K562 (cell line): ENCODE measurements around the gene RBM26. TPM values are rescaled to one million over a fixed set of nuclear protein-coding genes. Genes with fewer than 3 reads are reported as not detected.

Experiments used
- ATAC-seq: fragments of 200-7000 bp; cut with Tn5 transposase; 3 replicates; pipeline ENCODE4 v1.9.1; 2020; ENCODE audit warnings: moderate library complexity
- BruUV-seq: library from RNA; stranded (reverse); fragments of 400-500 nt; replicated peaks from 2 replicates; lab custom pipeline; 2021; lab: Mats Ljungman, UMichigan
- CTCF ChIA-PET: fragments of 300-600 bp; formaldehyde crosslinking; extraction: SDS; loops from one replicate; lab custom pipeline; 2021; ENCODE audit warnings: low intra/inter-chr PET ratio; lab: Yijun Ruan, JAX
- POLR2A ChIA-PET: fragments of 300-600, 350-650 bp; sonication (Branson Sonifier 250); formaldehyde crosslinking; extraction: SDS; loops from one replicate; lab custom pipeline; 2021; ENCODE audit warnings: antibody characterized with exemption, inconsistent platforms; lab: Yijun Ruan, JAX
- DNase-seq, 4 experiments: peaks; one replicate each; pipeline versions ENCODE4 v3.0.0 to v3.0.0-alpha.2; 2011 to 2018; ENCODE audit warnings: low spot score in 3 of 4, mixed read lengths in 3 of 4; ENCODE audit errors: extremely low read depth in 1 of 4
- FAIRE-seq: peaks from 2 replicates; lab custom pipeline; 2011; peaks lifted over from hg19 to GRCh38; lab: Jason Lieb, UNC
- H2AFZ ChIP-seq: 2 replicates; pipeline ENCODE4 v1.6.0; 2011; ENCODE audit warnings: low read depth, low read length, control low read depth, inconsistent platforms
- H3K27ac ChIP-seq: fragments of 200-600 bp; 3 replicates; pipeline ENCODE4 v1.8.0; 2011; ENCODE audit warnings: low read depth, mild to moderate bottlenecking, control low read depth, inconsistent platforms, low read length, moderate library complexity, mixed read lengths; ENCODE audit errors: extremely low read depth
- H3K27me3 ChIP-seq, 2 experiments: fragments of 300-600 bp in 1 of 2; 2 replicates in 1 of 2; 3 replicates in 1 of 2; pipeline versions ENCODE4 v1.6.0 to v1.8.0; 2011; ENCODE audit warnings: inconsistent platforms in 2 of 2, low read length in 2 of 2, mild to moderate bottlenecking in 1 of 2, mixed read lengths in 1 of 2, moderate library complexity in 1 of 2; ENCODE audit not compliant: control insufficient read depth in 2 of 2, insufficient read depth in 2 of 2
- H3K36me3 ChIP-seq: fragments of 300-600 bp; 3 replicates; pipeline ENCODE4 v1.8.0; 2011; ENCODE audit warnings: mild to moderate bottlenecking, low read length, inconsistent platforms; ENCODE audit not compliant: control insufficient read depth, insufficient read depth
- H3K4me1 ChIP-seq, 2 experiments: fragments of 200-600 bp in 1 of 2; replicated peaks in 1 of 2; 2 replicates in 1 of 2; 3 replicates in 1 of 2; pipeline versions ENCODE4 v1.5.1 to v1.8.0; 2011; ENCODE audit warnings: inconsistent platforms in 2 of 2, low read length in 2 of 2, mild to moderate bottlenecking in 1 of 2, mixed read lengths in 1 of 2, moderate library complexity in 1 of 2; ENCODE audit not compliant: control insufficient read depth in 2 of 2, insufficient read depth in 2 of 2
- H3K4me2 ChIP-seq: 2 replicates; pipeline ENCODE4 v1.6.1; 2011; ENCODE audit warnings: low read length, control low read depth, inconsistent platforms, mixed read lengths; ENCODE audit not compliant: insufficient read depth
- H3K4me3 ChIP-seq: fragments of 200-600 bp; sonication (generic), shearing (Covaris generic); 2 replicates; pipeline ENCODE4 v1.5.1; 2016; ENCODE audit warnings: control low read depth, inconsistent platforms
- H3K79me2 ChIP-seq: fragments of 200-600 bp; 3 replicates; pipeline ENCODE4 v1.8.0; 2011; ENCODE audit warnings: low read length, inconsistent platforms; ENCODE audit not compliant: control insufficient read depth, insufficient read depth
- H3K9ac ChIP-seq, 2 experiments: 2 replicates each; pipeline versions ENCODE4 v1.6.0 to v1.6.1; 2011; ENCODE audit warnings: low read depth in 2 of 2, low read length in 2 of 2, control low read depth in 1 of 2, inconsistent platforms in 1 of 2, mild to moderate bottlenecking in 1 of 2, mixed read lengths in 1 of 2; ENCODE audit not compliant: insufficient read depth in 1 of 2
- H3K9me1 ChIP-seq: one replicate; pipeline ENCODE4 v1.6.0; 2011; ENCODE audit warnings: inconsistent platforms, mild to moderate bottlenecking, low read length, moderate library complexity; ENCODE audit not compliant: control insufficient read depth, insufficient read depth
- H3K9me3 ChIP-seq: replicated peaks from 2 replicates; pipeline ENCODE4 v1.5.1; 2011; ENCODE audit warnings: low read depth, low read length, inconsistent platforms; ENCODE audit not compliant: control insufficient read depth, insufficient read depth
- H4K20me1 ChIP-seq: replicated peaks from 2 replicates; pipeline ENCODE4 v1.6.1; 2011; ENCODE audit warnings: low read length, inconsistent platforms, mixed read lengths; ENCODE audit not compliant: control insufficient read depth, insufficient read depth
- C11orf30 ChIP-seq: fragments of 450-650 bp; IDR thresholded peaks from 2 replicates; pipeline ENCODE4 v1.6.1; 2016; ENCODE audit warnings: low read depth, mild to moderate bottlenecking
- HDGF ChIP-seq: fragments of 450-650 bp; IDR thresholded peaks from 2 replicates; pipeline ENCODE4 v1.6.1; 2016
- ILF3 ChIP-seq: fragments of 450-650 bp; IDR thresholded peaks from 2 replicates; pipeline ENCODE4 v1.6.1; 2018; ENCODE audit warnings: antibody characterized with exemption, mild to moderate bottlenecking, moderate library complexity, borderline replicate concordance
- KAT8 ChIP-seq: fragments of 450-650 bp; IDR thresholded peaks from 2 replicates; pipeline ENCODE4 v1.6.1; 2016; ENCODE audit warnings: low read depth, mild to moderate bottlenecking
- MAFF ChIP-seq: IDR thresholded peaks from 2 replicates; pipeline ENCODE4 v1.6.1; 2012; ENCODE audit warnings: low read length, improper control_type of control experiment
- NCOR1 ChIP-seq: fragments of 450-650 bp; IDR thresholded peaks from 2 replicates; pipeline ENCODE4 v1.6.1; 2016; ENCODE audit warnings: mild to moderate bottlenecking, moderate library complexity
- NFE2 ChIP-seq: IDR thresholded peaks from 2 replicates; pipeline ENCODE4 v1.6.1; 2014; ENCODE audit warnings: antibody characterized with exemption, low read depth
- NFIC ChIP-seq: fragments of 450-650 bp; IDR thresholded peaks from 2 replicates; pipeline ENCODE4 v1.6.1; 2017; ENCODE audit warnings: mild to moderate bottlenecking, inconsistent platforms
- PTRF ChIP-seq: fragments of 450-650 bp; IDR thresholded peaks from 2 replicates; pipeline ENCODE4 v1.6.1; 2016; ENCODE audit warnings: mild to moderate bottlenecking, missing genetic modification characterization, missing compliant biosample characterization
- SMAD4 ChIP-seq: fragments of 250-450 bp; sonication (Bioruptor Pico); conservative IDR thresholded peaks from 2 replicates; pipeline ENCODE4 v1.8.0; 2021; ENCODE audit warnings: inconsistent platforms, mild to moderate bottlenecking, moderate library complexity
- TEAD1 ChIP-seq, 2 experiments: fragments of 450-650 bp in 1 of 2; sonication (generic) in 1 of 2; formaldehyde crosslinking; IDR thresholded peaks; 2 replicates each; pipeline versions ENCODE4 v1.4.0 to v1.8.0; 2020 to 2022; ENCODE audit warnings: mild to moderate bottlenecking in 2 of 2, missing genetic modification reagents in 1 of 2
- ZBED1 ChIP-seq: IDR thresholded peaks from 2 replicates; pipeline ENCODE4 v1.6.1; 2014
- ZNF316 ChIP-seq: fragments of 450-650 bp; IDR thresholded peaks from 2 replicates; pipeline ENCODE4 v1.6.1; 2016
- ZNF592 ChIP-seq: fragments of 450-650 bp; IDR thresholded peaks from 2 replicates; pipeline ENCODE4 v1.6.1; 2017; ENCODE audit warnings: antibody characterized with exemption, mild to moderate bottlenecking
- WGBS: fragments of 100-300 bp; shearing (Covaris generic); methylation state at CpG from one replicate; pipeline ENCODE4 v1.1.6; 2016; ENCODE audit warnings: low coverage, mixed read lengths; ENCODE audit not compliant: insufficient coverage; ENCODE audit errors: missing lambda C conversion rate; 5-methylcytosine and 5-hydroxymethylcytosine counted together
- in situ Hi-C: fragments of 300-500 bp; cut with MboI; formaldehyde crosslinking; loops from 4 replicates; pipeline ENCODE4 v1.15.0; 2018; ENCODE audit warnings: inconsistent platforms, mixed read lengths
- intact Hi-C: fragments of 100-400 bp; cut with micrococcal nuclease; formaldehyde crosslinking; loops from 2 replicates; pipeline ENCODE4 v1.14.2; 2022
- polyA plus RNA-seq, 8 experiments: library from polyadenylated mRNA; depleted of rRNA in 4 of 8; stranded (reverse) in 5 of 8; unstranded in 3 of 8; fragments of >200 nt; fragmentation: Nextera tagmentation in 2 of 8; fragmentation: Illumina TruSeq in 1 of 8; extraction: Ambion mirVana in 2 of 8; extraction: Trizol in 1 of 8; gene quantifications; 2 replicates each; pipeline versions ENCODE4 v1.2.1 to v1.2.3, GENCODE V29; 2011 to 2014; ENCODE audit warnings: inconsistent platforms in 1 of 8, missing spikeins in 1 of 8
- total RNA-seq, 7 experiments: library from RNA; depleted of rRNA in 6 of 7; stranded (reverse); fragments of >200 nt in 6 of 7; fragmentation: Illumina TruSeq in 2 of 7; extraction: Trizol in 2 of 7; gene quantifications; 2 replicates each; pipeline versions ENCODE4 v1.2.1 to v1.2.3, GENCODE V29; 2011 to 2021; ENCODE audit warnings: low replicate concordance in 1 of 7
- TF ChIP-seq, protein P1 (sequence below): IDR thresholded peaks from 2 replicates; pipeline ENCODE4 v1.6.1; 2011; ENCODE audit warnings: borderline replicate concordance, low read depth, mild to moderate bottlenecking, moderate library complexity, low read length; ENCODE audit not compliant: insufficient read depth, poor library complexity, severe bottlenecking

The RBM26 gene
- total and polyA plus RNA-seq, 9 of the 15 experiments (the other 6 are each of a cell fraction or from before 2014, with no cell fraction given): 10.0 to 42.4 (median 26.4) TPM

DNA sequence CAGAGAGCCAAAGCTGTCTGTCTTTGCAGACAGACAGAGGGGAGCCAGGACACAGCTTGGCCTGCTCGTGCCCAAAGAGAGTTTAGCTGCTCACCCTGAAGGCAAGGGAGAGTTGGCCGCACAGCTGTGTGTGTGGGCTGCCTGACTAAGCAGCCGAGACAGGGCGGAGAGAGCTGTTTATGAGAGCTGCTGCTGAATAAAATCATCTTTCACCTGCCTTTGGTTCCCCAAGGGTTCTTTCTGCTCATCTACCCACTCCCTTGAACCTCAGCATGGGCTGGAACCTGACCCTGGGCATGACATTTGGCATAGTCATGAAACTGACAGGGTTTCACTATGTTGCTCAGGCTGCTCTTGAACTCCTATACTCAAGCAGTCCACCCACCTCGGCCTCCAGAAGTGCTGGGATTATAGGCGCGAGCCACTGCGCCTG, 98.2 kb downstream of the RBM26 start (continued):
- TF ChIP-seq, protein P1, sequence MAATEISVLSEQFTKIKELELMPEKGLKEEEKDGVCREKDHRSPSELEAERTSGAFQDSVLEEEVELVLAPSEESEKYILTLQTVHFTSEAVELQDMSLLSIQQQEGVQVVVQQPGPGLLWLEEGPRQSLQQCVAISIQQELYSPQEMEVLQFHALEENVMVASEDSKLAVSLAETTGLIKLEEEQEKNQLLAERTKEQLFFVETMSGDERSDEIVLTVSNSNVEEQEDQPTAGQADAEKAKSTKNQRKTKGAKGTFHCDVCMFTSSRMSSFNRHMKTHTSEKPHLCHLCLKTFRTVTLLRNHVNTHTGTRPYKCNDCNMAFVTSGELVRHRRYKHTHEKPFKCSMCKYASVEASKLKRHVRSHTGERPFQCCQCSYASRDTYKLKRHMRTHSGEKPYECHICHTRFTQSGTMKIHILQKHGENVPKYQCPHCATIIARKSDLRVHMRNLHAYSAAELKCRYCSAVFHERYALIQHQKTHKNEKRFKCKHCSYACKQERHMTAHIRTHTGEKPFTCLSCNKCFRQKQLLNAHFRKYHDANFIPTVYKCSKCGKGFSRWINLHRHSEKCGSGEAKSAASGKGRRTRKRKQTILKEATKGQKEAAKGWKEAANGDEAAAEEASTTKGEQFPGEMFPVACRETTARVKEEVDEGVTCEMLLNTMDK: no peak
- TF ChIP-seq ILF3 (no peak), ZBED1 (no peak), PTRF (no peak)

GRCh38 chr13:79307433-79307861, 98.6 kb downstream of the RBM26 start:
- H3K79me2 ChIP-seq: no peaks in the 10 kb centered on the region
- H3K9me1 ChIP-seq: no peaks in the 10 kb centered on the region
- H3K27me3 ChIP-seq: no peaks in the 10 kb centered on the region
- no peaks in the 10 kb centered on the region; a peak in 1 of 5 replicates for H3K4me1 ChIP-seq
- H3K4me3 ChIP-seq: no peak overlapping the region
- H4K20me1 ChIP-seq: no peaks in the 10 kb centered on the region; the same call in 1 of the 2 replicates
- intact Hi-C loops: no loop called here
- ChIA-PET CTCF (no interaction called here), POLR2A (no interaction called here)
- no TSS peak for BruUV-seq
- no peak overlapping the region for H2AFZ ChIP-seq
- H3K9ac ChIP-seq: no peak overlapping the region
- H3K9me3 ChIP-seq: no peaks in the 10 kb centered on the region
- TF ChIP-seq TEAD1 (CRISPR knock-in tag; IDR thresholded peaks at IDR 0.05) (no peak), ZNF592 (peak; percentile 48; the same call in 1 of the 2 replicates), HDGF (no peak), NFIC (peak; percentile 62), SMAD4 (CRISPR knock-in tag) (peak; percentile 65), MAFF (peak; percentile 3; the same call in 1 of the 2 replicates), ZNF316 (0 out of 2 replicates have a peak, but pooled peaks have one; percentile 11), NFE2 (peak; percentile 43; the same call in 1 of the 2 replicates), NCOR1 (0 out of 2 replicates have a peak, but pooled peaks have one; percentile 11), C11orf30 (0 out of 2 replicates have a peak, but pooled peaks have one; percentile 28), KAT8 (no peak)
- in situ Hi-C loops: no loop called here
- no peaks in the 10 kb centered on the region for H3K36me3 ChIP-seq
- ATAC-seq: peak; percentile 67
- WGBS: 0% methylated on average over 2 of the region's 3 CpGs
- no peak overlapping the region for H3K27ac ChIP-seq
- H3K4me2 ChIP-seq: peak overlapping the region; percentile 18; the same call in 1 of the 2 replicates
- no peak for DNase-seq
- FAIRE-seq: no peak
